HG03045 (cell line): ENCODE data around the gene EVX2.

ENCODE experiments used
- ATAC-seq: cut with Tn5 transposase; IDR thresholded peaks from one replicate; pipeline ENCODE4 v1.9.1; 2021; ENCODE audit warnings: mild to moderate bottlenecking, moderate library complexity; ENCODE audit not compliant: unreplicated experiment

The EVX2 gene

DNA sequence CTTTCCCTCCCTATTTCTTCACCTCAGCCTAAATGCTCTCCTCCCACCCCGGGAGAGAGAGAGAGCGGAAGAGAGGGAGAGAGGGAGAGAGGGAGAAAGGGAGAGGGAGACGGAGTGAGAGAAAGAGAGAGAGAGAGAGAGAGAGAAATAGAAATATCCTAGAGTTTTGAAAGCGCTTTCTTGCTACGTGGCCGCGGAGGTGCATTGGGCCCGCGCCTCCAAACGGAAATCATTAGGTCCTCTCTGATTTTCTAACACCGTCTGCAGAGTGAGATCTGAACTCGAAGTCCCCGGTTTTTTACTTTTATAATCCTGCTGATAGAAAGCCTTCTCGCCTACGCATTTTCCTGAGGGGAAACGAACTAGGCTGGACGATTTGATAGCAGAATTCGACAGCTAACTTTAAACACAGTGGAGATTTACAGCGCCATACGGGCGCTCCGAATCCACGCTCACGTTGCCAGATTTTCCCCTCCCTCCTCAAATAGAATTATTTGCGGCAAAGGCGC is 903 bp upstream of the EVX2 start:
- no peak for ATAC-seq

DNA sequence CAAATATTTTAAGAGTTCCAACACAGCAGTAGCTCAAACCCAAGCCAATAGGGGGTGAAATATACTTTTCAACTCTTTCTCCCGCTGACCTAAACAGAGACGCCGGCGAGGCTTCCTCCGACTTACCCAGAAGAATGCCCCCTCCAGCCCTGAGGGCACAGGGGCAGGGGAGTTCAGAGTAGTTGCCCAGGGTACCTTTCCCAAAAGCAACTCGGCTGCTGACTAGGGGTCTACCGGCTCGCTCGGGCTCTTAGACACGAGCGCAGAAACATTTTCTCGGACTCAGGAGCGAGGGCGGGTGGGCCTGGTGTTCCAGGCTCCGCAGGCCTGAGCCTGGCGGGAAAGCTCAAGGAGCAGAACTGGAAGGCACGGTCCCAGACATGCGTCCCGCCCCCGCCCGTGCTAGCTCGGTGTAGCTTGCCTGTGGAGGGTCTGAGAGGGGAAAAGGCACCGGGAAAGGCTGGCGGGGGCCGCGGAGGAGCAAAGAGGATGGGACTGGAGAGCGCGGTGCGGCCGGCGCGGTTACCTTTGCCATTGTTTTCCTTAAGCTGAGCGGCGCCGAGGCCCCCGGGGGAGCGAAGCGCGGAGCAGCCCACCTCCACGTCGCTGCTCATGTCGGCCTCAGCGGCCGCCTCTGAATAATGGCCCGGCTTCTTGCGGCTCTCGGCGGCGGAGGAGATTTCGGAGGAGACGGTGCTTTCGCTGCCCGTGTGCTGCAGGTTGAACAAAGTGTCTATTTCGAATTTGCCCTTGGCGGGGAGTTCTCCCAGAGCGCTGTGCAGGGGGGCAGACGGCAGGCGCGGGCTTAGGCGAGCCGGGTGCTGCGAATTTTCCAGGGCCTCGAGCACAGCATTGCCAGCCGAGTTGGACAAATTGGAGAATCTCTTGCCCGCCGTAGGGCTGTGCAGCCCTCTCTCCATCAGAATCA is 674 bp downstream of the EVX2 start:
- no peak for ATAC-seq

DNA sequence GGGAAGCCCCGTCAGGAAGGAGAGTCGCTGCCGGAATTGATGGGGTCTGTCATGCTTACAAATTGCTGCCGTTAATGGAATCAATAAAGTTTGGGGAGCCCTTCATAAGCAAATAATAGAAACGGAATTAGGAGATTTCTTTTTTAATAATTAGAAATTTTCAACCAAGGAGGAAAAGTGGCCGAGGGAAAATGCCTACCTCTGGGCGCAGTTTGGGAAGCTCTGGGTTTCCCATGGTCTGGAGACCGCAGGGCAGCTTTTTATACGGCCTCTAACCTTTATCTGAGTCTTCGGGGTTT is 1.3 kb downstream of the EVX2 start:
- no peak for ATAC-seq

DNA sequence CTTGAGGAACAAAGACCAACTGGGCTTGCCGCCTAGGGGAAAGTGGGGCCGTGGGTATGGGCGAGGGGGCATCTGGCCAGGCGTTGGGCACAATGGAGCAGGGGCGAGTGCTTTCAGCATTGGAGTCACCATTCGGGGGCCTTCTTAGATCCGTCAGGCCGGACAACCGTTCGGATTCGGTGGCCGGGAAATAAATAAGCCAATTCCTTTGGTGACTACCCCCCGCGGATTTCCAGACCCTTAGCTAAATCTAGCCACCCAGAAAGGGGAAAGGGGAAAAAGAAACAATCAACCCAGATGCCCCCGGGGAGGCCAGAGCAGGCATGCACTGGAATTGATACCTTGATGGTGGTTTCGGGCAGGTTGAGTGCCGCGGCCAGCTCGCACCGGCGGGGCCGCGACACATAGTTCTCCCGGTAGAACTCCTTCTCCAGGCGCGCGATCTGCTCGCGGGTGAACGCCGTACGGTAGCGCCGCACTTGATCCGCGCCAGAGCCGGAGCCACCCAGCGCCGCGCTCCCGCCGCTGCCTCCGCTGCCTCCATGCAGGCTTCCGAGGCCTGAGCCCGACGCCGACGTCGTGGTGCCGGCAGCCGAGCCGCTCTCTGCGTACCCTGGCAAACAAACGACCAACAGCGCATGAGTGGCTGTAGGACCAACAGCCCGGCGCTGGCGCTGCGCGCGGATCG is 1.8 kb downstream of the EVX2 start:
- no peak for ATAC-seq

DNA sequence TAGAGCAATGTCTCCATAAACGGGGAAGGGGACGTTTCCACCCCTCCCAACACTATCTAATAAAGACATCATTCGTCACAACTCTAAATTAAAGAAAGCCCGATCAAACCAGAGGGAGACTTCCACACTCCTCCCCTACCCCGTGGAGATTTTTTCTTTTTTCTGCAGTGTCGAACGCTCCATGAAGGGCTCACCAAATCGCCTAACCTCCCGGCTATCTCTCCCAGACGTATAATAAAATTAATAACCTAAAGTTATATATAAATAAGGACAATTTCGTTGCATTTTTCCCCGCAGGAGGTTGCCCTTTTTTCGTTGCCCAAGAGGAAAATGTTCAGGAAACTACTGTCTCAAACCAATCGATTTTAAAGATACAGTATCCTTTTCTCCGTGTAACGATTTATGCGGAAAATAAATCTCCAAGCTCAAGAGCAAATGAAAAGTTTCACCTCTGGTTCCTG is 2.4 kb downstream of the EVX2 start:
- no peak for ATAC-seq

DNA sequence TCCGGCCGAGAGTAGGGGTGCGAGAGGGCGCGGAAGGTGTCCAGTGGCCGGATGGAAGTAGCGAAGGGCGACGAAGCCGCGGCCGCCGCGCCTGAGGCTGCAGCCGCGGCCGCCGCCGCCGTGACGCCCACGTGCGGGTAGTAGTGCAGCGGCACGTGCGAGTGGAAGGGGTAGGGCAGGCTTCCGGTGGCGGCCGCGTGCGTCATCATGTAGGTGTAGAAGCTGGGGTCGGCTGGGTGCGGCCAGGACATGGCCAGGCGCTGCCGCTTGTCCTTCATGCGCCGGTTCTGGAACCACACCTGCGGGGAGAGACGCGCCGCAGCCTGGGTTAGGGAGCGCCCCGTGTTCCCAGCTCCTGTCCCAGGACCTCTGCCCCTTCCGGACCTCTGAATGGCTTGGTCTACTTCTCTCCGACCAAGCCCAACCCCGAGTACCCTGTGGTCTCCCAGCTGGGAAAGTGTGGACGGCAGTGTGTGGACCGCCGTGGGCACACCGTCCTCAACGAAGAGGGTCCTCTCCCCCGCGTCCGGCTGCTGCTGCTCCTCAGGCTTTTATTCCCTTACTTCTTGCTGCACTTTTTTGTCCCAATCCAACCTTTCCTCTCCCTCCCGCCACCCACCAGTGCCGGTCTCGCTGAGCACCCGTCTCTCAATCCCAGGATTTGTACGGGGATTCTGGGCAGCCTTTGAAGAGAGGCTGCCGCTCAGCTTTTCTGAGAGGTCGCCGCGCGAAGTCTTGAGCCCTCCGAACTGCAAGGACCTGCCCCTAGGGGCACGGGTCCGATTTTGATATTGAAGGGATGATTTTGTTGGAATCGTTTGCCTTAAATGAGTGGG is 3.0 kb downstream of the EVX2 start:
- ATAC-seq: no peak

DNA sequence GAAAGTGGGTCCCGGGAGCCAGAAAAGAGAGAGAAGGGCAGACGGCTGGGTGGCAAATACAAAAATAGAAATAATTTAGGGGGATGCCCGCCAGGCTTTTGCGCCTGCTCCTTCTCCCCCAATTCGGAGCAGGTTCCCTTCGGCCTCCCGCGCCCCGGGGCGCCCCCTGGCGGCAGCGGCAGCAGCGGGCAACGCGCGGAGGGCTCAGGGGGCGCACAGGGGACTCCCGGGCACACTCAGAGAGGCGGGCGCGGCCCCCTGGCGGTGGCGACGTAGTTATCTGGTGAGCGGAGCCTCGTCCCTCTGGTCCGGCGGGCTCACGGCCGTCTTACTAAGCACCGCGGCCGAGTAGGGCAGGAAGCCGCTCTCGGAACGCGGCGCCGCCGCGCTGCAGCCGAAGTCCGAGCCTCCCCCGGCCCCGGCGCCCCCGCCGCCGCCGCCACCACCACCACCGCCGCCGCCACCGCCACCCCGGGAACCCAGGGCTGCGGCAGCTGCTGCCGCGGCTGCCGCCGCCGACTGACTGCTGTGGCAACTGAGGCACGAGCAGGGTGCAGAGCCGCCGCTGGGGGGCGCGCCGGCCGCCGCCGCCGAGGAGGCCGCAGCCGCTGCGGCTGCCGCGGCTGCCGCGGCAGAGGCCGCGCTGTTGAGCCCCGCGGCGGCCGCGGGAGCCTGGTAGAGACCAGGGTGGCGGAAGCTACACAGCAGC is 3.8 kb downstream of the EVX2 start:
- ATAC-seq: no peak

DNA sequence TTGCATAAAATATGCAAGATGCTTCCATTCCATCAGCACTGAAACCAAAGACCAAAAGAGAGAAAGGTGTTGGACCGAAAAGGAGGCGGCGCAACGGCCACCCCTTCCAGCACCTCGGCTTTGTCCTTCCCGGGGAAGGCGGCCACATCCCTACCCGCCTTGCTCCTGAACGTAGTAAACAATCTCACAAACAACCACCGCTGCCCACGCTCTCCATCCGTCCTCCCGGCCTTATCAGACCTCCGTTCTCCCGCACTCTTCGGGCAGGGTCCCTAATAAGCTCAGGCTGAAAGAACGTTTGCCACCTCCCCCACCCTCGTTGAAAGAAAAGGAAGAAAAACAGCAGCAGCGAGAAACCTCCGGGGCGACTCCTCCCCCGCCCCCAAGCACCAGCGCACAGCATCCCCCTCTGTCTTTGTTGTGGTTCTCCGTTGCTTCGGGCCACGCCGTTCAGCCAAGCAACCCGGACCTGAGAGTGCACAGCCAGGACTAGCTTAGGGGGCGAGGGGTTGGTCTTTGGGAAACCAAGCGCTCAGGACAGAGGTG is 4.4 kb downstream of the EVX2 start:
- ATAC-seq: no peak

DNA sequence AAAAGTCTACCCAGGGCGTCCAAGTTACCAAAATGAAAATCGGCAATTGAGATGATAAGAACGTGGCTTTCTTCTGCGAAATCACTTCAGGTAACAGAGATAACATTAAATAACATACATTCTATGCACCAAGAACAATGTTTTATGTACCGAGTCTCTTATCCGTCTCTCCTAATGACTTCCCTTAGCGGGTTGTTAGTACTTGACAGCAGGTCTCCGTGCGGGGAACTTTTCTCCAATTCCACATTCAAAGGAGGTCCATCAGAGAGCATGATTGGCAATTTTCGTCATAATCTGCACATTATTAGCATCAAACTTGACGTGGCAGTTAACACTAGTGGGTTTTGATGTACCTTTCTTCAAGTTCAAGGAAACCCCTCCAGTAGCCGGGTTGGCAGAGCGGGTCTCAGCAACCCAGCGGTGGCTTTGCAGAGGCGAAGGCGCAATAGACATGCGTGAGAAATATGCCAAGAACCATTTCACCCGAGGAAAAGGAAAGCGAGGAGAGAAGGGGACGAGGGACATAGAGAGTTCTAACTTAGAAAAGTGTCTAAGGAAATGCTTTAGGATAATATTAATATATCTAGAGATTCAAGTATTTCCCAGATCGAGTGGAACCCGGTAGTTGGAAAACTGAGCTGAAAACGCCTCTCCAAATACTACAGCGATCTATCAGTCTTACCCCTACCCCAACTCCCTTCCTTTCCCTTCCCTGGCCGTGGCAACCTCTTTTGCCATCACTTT is 5.0 kb downstream of the EVX2 start:
- ATAC-seq: no peak

DNA sequence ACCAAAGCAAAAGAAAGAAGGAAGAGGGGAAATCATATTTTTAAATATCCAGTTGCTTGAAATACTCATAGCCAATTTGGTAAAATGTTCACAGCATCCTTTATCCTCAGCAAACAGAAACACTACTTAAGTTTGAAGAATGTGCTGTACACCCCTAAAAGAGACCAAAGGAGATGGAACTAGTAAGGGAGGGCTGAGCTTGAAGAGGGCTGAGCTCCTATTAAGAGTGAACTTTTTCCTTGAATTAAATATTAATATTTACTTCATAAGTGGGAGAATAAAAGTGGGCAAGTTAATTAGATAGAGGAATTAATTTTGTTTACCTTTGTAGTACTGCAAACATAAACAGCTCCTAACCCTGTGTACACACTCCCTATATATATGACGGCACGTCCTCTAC is 7.0 kb downstream of the EVX2 start:
- no peak for ATAC-seq

DNA sequence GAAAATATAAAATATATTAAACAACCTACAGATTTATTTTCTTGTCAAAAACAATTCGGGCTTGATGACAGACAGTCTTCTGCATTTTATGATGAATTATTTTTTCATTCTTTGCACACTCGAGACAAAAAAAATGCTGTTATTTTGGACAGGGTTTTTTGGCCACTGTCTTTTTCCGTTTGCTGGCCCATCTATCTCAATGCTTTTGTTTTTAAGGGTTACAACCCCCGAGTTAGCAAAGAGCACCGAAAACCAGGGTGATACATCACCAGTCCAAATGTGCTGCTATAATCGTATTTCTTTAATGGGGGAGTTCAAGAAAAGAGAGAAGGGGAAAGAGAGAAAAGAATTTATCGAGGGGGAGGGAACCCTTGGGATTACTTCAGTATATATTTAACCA is 7.7 kb downstream of the EVX2 start:
- ATAC-seq: no peak

DNA sequence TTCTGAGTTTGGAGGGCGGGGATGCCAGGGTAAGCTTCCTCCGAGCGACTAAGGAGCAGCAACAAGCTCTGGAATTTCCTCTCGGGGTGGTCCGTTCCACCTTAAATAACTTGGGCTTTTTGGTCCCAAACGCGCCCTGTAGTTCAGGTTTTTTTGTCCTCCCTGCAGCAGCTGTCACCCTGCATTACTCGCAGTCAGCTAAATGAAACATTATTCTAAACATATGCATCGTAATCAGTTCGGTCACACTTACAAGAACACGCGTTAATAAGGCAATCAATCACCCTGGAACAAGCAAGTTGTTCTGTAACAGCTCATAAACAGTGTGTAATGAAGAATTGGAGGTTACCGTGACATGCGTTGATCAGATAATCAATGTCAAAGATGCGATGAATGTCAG is 8.3 kb downstream of the EVX2 start:
- ATAC-seq: no peak

DNA sequence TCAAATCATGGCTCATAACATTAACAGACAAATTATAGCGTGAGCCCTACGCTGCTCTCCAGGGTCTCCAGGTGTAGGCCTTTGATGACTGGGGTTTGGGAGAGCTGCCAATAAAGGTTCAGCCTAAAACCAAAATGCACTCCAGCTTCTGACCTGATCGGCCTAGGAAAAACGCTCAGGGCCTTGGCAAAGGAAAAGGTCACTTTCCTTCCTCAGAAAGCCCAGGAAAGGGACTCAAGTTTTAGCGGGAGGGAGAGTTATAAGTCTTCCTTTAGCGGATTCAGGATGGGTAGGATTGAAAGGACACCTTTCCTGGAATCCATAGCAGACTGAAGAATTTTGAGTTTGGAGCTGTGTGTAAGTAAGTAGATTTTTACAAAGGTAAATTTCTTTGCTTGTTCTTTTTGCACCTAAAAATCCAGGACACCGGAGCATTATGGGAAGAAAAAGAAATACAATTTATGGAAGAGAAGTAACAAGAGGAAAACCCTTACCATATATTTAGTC is 8.8 kb downstream of the EVX2 start:
- ATAC-seq: no peak

DNA sequence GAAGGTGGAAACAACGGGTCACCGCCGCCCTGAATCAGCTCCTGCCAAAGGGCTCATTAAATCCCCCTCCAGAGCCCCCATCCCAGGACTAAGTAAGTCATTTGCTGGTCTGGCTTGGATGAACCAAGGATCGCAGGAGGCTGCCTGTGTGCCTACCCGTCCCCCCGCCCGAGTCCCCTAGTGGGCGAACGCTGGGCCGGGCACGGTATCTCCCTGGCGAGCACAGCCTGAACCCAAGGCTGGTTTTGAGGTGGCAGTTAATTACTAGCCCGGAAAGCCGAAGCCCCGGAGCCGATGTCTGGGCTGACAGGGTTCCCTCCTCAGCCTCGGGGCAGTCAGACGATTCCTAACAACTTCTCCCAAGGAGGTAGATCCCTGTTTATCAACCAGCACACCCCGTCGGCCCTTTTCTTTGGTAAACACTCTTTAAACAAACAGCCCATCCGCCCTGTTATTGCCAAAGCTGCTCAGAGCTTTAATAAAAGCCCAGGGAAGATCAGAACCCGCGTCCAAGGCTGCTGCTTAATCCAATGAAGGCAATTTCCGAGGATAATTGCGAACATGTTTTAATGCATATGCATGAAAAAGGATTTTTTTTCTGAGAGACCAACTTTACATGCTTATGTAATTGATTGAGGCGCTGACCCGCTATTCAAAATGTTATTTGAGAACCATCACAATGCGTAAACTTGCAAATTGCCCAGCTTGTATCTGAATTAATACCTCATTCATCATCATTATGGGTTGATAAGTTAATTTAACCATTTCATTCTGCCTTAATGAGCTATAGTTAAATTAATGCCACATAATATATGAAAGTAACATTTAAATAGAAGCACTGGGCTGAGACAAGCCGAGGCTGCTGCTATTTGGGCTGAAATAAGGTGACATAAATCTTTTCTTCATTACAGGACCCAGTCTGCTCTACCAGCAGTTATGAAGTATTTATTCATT is 10.5 kb downstream of the EVX2 start:
- no peak for ATAC-seq

DNA sequence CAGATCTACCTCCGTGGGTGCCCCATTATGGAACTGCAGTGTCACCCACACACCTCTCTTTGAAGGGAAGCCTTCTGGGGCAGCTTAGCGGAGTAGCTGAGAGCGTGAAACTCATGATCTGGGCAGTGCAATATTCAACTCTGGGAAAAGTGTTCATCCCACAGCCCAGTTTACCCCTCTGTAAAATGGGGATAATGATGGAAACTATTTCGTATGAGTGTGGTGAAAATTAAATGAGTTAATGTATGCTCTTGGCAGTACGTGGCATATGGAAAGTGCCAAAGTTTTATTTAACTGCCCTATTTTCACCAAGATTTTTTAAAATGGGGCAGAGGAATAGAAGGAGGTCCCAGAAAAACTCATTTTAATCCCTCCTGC is 11.5 kb downstream of the EVX2 start:
- ATAC-seq: no peak

DNA sequence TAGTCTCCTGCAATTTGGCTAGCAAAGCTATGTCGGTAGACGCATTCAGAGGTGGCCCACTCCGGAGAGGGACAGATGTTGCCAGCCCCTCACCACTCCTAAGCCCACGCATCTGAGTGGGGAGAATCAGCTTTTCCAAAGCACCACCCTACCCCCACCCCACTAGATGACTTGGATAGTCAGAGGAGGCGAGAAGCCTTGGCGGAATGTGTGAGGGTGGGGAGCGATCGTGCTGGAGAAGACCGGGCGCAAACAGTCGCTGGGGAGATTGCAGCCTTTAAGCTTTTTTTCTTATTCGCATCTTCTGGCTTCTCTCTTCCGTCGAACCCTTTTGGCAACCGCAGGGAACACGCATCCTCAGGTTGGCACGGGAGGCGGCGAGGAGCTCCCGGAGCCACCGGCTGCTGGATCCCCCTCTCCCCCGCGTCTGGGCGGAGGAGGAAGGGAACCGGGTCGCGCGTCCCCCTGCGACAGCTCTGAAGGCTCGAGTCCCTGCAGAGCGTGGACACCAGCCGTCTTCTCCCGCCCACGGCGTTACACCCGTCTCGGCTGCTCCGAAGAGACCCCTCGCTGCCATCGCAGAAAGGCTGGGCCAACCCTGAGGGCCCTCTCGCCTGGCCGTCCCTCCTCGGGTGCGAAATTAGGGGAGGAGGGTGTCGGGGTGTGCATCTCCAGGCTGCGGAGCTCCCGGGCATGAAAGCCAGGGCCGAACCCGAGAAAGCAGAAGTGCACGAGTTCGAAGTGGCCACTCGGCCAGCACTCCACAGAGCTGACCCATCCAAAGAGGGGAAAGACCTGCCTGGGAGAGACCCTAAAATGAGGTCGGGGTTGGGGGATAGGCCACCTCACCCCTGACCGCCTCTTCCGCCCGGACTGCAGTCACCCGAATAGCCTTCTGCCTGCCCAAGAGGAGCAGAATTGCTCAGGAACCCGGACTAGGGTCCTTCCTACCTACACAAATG is 12.2 kb downstream of the EVX2 start:
- no peak for ATAC-seq

DNA sequence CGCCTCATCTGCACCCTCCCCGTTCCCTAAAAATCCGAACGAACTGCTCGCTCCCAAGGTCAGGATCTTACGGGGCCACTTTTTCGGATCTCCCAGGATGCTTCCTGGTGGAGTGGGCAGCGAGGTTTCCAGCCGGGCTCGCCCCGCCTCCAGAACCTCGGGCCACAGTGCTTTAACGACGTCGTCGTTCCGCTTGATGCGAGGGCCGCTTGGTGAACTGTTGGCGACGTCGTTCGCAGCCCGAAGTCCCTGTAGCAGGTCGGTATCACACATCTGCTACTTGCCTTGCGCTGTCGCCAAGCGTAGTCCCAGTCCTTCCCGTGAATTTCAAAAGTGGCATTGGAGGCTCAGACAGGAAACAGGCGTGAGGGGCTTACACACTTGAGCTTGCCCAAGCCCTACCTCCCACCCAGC is 15.3 kb downstream of the EVX2 start:
- no peak for ATAC-seq
